Suprapubic skin (tissue), 4 donors: Measurements from ENCODE around the gene FAM229A.

Source experiments
- CTCF ChIP-seq, 2 donors: fragments of 200-600 bp in 1 of 2; fragments of 450-650 bp in 1 of 2; sonication (generic) in 1 of 2; IDR thresholded peaks; one replicate each; pipeline ENCODE4 v1.5.1; 2016 to 2019; ENCODE audit warnings: antibody characterized with exemption in 2 of 2, mild to moderate bottlenecking in 1 of 2, moderate library complexity in 1 of 2
- EP300 ChIP-seq: sonication (generic); formaldehyde crosslinking; IDR thresholded peaks from one replicate; pipeline ENCODE4 v1.6.1; 2017; ENCODE audit warnings: antibody characterized with exemption
- POLR2A ChIP-seq, 2 donors: fragments of 450-650 bp; IDR thresholded peaks; one replicate each; pipeline ENCODE4 v1.6.1; 2017; ENCODE audit warnings: antibody characterized with exemption in 2 of 2, mild to moderate bottlenecking in 2 of 2, moderate library complexity in 2 of 2
- POLR2AphosphoS5 ChIP-seq, 3 donors: sonication (generic); formaldehyde crosslinking; IDR thresholded peaks; one replicate each; pipeline ENCODE4 v1.6.1; 2017; ENCODE audit warnings: antibody characterized with exemption in 3 of 3

DNA sequence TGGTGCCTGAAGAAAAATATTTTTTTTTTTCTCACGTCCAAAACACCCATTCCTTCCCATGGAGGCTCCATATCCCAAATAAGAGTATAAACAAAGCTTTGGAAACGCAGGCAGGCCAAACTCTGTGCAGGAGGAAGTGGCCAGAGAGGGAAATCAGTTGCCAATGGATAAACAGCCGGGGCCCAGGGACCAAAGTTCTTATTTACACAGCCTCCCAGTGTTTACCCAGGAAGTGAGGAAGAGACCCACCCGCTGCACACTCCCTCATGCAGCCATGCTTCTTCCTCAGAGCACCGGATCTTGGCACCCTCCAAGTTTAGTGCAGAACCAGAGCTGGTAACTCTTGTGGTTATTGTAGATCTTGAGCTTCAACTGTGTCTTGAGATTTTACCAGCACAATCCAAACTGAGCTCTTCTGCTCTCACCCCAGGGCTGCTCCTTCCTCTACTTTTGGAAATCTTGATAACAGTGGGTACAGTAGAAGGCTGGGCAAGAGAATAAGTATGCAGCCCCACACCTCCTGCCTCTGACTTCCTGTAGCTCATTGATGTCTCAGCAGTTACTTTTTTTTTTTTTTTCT lies 40.5 kb downstream of the FAM229A start:
- no peak for TF ChIP-seq CTCF (IDR thresholded peaks at IDR 0.05)
- no peak for TF ChIP-seq EP300
- TF ChIP-seq POLR2A (IDR thresholded peaks at IDR 0.05): no peak
- no peak for TF ChIP-seq POLR2AphosphoS5 (IDR thresholded peaks at IDR 0.05)
